GM12874 (cell line): ENCODE results near the gene LRBA.

Experiments used
- TF ChIP-seq, protein P1 (sequence below): IDR thresholded peaks from 2 replicates; pipeline ENCODE4 v1.5.1; 2011; ENCODE audit warnings: low read depth, mild to moderate bottlenecking, control low read depth, low read length, moderate library complexity; ENCODE audit not compliant: insufficient read depth

Gene LRBA

DNA sequence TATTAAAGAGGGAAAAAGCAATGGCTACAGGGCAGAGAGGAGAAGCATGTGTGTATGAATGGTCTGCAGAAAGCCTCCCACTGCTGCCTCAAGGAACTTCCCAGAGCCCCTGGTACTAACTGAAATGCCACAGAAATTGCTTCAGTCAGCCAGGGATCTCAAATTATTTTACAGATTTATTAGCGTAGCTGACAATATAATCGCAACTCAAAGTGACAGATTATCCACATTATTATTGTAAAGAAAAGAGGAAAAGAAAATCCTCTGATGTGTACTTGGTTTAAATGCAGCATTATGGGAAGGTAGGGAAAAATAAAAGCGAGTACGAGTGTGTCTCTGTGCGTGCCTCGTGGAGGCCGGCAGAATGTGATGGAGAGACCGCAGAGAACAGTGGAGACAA, 734.1 kb downstream of the LRBA start:
- TF ChIP-seq, protein P1, sequence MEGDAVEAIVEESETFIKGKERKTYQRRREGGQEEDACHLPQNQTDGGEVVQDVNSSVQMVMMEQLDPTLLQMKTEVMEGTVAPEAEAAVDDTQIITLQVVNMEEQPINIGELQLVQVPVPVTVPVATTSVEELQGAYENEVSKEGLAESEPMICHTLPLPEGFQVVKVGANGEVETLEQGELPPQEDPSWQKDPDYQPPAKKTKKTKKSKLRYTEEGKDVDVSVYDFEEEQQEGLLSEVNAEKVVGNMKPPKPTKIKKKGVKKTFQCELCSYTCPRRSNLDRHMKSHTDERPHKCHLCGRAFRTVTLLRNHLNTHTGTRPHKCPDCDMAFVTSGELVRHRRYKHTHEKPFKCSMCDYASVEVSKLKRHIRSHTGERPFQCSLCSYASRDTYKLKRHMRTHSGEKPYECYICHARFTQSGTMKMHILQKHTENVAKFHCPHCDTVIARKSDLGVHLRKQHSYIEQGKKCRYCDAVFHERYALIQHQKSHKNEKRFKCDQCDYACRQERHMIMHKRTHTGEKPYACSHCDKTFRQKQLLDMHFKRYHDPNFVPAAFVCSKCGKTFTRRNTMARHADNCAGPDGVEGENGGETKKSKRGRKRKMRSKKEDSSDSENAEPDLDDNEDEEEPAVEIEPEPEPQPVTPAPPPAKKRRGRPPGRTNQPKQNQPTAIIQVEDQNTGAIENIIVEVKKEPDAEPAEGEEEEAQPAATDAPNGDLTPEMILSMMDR: no peak

DNA sequence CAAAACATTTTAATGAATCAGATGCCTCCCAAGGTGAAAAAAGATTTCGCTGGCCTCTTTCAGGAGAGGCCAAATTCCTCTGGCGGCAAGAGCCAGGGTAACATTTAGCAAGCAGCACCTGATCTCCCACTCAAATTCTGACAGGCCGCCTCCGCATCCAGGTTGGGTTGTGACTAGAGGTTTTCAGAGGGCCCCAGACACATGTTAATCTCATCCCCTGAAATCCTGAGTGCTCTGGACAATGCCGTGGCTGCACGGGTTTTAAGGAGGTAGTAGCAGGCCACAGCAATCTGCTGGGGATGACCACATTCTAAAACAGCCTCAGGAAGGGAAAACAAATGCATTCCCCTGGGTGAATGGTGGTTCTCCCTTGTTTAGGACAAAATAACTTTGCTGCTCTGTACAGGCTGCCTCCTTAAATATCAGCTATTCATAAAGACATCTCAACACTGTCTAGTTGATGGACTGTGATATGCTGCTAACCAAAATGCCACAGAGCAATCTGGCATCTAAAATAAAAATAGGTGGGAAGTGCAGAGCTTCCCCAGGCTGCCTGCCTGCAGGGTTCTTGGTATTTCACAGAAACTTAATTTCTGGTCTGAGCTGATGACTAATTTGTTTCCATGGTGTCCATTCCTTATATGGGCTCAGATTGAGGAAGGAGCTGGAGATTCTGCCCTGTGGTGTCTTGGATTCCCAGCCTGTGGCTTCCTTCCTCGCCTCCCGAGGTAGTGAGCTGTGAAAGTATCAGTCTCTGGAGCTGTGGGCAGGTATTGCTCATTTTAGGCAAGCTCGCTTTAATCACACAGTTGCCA, 734.8 kb downstream of the LRBA start:
- TF ChIP-seq, protein P1: no peak

DNA sequence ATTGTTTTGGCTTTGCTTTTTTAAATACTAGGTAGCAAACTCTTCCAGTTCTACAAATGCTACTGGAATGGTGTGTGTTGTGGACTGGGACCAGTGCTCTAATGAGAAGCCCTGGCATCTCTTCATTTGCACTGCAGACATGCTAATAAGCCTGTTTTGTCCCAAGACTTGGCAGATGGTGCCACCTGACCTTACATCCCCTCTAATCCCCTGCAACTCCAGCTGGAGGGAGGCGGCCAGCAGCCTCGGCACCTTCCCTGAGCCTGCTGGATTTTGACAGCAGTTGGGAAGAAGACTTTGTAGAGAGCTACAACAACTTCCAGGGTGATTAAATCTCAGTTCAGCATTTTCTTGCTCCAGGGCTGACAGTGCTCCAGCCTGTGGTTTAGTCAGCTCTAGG, 736.9 kb downstream of the LRBA start:
- TF ChIP-seq, protein P1: no peak

DNA sequence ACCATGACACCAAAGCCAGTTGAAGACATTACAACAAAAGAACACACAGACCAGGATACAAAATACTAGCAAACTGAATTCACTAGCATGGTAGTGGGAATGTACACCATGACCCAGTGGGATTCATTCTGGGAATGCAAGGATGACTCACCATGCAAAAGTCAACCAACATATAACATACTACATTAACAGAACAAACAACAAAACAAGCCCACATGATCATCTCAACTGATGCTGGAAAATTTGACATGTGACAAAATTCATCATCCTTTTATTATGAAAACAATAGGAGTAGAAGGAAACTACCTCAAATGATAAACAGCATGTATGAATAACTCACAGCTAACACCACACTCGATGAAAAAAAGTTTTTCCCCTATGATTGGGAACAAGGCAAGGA, 746.6 kb downstream of the LRBA start:
- TF ChIP-seq, protein P1: no peak

DNA sequence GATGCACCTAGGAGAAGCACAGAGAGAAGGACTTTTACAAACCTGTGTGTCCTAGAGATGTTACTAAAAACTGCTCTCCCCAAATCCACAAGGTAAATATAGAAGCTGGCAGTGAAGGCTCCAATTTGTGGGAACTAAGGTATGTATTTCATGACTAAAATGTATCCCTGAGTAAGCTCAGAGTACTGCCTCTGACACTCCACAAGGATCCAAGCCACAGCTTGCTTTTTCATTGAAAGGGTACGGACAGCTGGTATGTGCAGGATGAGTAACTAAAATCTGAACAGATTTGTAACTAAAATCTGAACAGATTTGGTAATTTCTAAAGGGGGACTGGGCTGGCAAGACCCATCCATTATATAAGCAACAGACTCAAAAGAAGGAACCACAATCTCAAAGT, 749.3 kb downstream of the LRBA start:
- TF ChIP-seq, protein P1: no peak

DNA sequence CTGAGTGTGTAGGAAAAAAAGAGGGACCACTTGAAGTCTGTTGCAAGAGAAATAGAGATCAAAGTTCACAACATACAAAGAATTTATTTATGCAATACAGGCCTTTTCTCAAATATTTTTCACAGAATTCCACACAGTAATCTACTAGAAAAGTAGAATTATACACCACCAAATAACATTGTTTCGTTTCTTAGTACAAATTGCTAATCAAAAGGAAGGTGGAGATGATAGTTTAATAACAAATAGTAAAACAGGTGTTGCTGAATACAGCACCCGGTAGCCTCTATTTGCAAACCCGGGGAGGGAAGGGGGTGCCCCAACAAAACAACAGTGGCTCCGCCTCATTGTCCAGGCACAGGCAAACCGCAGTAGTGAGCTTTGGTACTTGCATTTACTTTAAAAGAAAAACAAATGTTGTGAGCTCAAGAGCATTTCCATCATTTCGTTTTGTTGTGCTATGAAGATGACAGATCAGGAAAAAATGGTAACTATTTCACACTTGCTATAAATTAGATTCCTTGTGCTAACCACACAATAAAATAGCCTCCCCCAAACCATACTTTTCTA, 750.4 kb downstream of the LRBA start:
- TF ChIP-seq, protein P1: no peak

DNA sequence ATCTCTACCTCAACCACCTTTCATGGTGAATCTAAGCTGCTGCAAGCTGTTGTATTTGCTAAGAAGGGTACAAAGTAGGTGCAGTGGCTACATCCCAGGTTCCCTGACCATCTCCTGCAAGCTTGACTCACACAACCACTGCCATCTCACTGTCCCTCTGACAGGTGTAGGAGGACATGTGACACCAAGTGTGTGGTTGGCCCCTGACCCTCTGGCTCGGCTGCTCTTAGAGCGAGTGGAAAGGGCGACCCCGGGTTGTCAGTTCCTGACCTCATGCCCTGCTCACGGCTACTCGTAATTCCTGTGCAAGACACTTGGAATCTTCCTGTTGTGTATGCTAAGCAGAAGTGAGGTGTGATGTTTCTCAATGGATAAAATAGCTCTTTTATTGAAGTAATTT, 752.5 kb downstream of the LRBA start:
- TF ChIP-seq, protein P1: no peak
